Activated CD4-positive, alpha-beta T cell treated with anti-CD3 and anti-CD28 coated beads for 4 hours (primary cell): Measurements from ENCODE around the gene UBASH3A.

Experiments
- DNase-seq, 2 donors: peaks; one replicate each; pipeline ENCODE4 v3.0.0-alpha.2; 2020

UBASH3A gene

DNA sequence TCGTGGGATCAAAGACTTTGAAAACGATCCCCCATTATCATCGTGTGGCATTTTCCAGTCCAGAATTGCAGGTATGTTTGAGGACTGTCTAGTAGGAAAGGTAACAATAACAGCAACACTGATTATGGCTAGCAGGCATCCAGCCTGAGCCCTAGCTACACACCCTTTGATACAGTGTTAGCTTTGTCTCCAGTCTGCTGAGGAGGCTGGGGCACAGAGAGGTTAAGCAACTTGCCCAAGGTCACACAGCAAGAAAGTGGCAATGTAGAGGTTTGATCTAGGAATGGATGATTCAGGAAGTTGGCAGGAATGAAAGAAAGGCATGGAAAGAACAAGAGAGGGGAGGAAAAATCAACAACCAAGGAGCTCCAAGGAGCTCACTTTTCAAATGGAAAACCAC is 31.2 kb downstream of the UBASH3A start:
- DNase-seq, result no peak

DNA sequence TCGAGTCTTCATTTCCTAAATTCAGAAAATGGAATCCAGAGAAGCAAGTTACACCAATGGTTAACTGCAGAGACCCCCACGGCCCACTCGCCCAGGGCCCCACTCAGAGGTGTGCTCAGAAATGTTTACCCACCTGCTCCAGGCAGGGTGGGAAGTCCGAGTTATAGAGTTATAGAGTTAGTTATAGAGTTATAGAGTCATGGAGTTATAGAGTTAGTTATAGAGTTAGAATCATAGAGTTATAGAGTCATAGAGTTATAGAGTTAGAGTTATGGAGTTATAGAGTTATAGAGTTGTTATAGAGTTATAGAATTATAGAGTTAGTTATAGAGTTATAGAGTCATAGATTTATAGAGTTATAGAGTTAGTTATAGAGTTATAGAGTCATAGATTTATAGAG is 31.7 kb downstream of the UBASH3A start:
- DNase-seq, result no peak

DNA sequence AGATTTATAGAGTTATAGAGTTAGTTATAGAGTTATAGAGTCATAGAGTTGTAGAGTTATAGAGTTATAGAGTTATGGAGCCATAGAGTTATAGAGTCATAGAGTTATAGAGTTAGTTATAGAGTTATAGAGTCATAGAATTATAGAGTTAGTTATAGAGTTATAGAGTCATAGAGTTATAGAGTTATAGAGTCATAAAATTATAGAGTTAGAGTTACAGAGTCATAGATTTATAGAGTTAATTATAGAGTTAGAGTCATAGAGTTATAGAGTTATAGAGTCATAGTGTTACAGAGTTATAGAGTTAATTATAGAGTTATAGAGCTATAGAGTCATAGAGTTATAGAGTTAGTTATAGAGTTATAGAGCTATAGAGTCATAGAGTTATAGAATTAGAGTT is 32.1 kb downstream of the UBASH3A start:
- no peak for DNase-seq

DNA sequence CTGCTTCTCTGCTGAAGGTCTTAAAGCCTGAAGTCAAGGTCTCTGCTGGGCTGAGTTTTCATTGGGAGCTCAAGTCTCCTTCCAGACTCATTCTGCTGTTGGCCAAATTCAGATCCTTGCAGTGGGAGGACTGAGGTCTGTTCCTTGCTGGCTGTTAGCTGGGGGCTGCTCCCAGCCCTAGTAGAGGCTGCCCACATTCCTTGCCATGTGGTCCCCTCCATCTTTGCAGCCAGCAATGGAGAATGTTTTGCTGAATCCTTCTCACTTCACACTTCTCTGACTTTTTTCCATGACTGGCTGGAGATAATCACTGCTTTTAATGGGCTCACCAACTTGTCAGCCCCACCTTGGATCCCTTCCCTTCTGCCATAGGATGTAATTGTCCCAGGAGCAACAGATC is 33.2 kb downstream of the UBASH3A start:
- no peak for DNase-seq

DNA sequence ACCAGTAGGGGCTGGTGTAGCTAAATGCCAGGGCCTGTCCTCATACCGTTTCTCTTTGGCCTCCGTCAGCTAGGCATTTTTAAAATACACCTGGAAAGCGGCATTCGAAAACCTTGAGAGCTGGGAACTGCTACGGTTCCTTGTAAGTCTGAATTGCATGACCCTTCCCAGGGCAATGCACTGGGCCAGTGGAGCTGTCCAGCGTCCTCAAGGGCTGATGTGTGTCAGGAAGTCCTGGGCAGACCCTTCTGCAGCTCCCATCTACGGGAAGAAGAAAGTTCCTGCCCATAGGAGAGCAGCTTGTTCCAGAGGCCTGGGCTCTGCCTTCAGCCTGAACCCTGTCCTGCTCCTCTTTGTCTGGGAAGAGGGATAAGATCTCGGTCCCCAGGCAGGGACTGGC is 34.1 kb downstream of the UBASH3A start:
- DNase-seq, result no peak

DNA sequence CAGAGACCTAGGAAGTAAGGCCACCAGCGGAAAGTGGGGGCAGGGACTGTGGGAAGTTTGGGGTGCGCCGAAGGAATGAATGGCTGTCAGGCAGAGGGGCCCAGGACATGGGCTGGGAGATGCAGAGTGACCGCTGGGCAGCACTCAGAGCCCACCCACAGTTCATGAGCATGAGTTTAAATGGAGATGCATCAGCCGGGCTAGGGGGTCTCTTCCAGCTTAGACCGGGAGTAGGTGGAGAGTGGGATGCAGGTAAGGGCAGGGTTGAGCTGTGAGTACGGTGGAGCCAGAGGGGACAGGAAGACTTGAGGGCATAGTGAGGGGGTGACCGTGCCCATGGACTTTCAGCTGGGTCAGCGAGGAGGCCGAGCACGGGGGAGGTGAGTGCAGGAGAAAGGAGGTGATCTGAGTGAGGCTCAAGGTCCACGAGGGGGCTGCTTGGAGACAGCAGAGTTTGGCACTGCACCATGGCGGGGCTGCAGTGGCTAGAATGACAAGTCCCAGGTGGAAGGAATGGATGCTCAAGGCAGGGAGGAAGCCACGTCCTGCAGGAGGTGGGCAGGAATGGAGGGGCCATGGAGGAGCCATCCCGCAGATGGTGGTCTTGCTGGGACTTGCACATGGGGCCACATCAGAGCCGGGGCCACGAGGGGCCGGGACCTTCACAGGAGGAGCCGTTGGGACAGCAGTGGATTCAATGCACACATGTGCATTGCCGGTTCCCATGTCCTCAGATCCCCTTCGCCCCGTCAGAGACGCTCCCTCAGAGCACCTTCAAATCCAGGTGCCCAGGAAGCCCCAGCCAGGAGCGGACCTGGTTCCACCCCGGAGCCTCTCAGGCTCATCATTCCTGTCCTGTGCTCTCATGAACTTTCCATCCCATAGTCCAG is 34.9 kb downstream of the UBASH3A start:
- no peak for DNase-seq

DNA sequence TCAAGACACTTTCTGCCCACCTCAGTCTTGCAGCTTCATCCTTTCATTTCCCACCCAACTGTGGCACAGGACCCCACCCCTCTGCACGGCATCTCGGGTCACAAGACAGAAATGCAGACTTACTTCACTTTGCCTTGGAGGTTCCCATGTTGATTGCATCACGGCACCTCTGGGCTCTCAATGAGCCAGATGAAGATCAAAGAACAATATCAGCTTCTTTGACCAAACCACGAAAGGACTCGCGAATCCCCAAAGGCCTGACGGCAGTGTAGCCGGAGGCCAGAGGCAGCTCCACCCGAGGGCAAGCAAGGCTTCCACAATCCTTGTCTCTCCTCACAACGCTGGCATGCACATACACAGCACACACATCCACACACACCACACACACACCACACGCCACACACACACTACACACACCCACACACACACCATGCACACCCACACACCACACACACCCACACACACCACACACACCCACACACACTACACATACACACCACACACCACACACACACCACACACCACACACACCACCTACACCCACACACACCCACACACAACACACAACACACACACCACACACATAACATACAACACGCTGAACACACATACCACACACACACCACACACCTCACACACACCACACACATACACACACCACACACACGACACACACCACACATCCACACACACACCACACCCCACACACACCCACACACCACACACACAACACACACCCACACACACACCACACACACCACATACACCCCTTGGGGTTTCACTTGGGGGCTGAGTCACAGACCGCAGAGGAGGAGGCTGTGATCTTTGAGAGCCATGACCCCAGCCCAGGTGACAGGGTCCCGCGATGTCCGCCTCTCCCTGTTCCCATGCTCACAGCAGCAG is 35.8 kb downstream of the UBASH3A start:
- DNase-seq, result peak; percentile 50 to 60

DNA sequence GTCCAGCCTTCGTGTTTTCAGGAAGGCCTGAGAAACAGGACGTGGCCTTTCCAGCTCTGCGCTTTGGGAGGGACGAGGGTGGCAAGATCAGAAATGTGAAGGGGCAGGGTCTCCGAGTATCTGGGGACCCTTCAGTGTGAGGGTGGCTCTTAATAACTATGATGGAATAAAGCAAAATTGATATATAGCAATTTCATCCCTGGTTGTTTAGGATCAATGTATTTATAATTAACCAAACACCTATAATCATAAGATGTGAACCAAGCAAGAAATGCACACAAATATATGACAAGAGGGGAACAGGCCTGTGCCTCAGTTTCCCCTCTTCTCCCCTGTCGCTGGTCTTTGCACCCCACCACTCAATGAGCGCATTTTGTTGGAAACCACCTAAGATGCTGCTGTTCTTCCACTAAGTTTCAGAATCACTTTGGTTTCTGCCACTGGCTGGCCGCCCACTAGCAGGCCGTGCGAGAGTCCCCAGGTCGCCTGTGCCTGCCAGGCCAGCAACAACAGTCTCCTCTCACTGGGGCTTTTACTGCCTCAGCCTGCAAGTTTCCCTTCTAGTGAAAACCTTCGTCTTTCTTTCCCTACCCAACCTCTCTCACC is 36.6 kb downstream of the UBASH3A start:
- DNase-seq, result no peak

DNA sequence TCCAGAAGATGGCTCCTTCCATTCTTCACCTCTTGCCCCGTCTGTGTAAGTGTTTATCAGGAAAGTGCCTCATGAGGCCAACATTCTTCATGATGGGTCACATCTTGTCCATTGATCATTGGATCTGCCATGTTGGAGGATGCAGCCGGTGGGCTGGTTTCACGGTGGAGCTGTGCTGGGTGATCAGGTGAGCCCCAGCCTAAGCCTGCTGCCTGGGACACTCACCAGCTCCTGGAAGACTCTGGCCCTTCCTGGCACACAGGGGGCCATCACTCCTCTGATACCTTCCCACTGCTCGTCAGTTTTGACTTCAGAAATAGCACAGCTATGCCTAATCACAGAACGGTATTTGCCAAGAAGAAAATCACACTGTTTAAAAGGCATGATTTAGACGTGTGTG is 38.3 kb downstream of the UBASH3A start:
- no peak for DNase-seq

DNA sequence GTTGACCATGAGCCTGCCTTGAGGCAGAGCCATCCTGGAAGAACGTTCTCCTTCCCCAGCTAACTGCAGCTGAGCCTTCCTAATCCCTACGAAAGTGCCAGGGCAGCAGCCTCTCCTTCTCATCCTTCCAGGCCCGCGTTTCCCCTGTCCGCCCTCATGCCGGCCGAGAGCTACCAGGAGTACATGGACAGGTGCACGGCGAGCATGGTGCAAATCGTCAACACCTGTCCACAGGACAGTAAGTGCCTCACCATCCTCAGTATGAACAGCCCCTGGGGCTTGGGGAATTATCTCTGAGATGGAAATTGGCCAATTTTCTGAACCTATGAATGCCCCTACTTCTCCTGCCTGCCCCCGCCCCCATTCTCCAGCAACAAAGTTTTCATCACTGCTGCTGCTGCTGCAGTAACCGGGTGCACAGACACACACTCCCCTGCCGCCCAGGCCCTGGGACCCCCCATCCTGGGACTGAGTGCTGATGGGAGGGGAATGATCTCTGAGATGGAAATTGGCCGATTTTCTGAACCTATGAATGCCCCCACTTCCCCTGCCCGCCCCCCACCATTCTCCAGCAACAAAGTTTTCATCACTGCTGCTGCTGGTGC is 39.6 kb downstream of the UBASH3A start:
- no peak for DNase-seq

DNA sequence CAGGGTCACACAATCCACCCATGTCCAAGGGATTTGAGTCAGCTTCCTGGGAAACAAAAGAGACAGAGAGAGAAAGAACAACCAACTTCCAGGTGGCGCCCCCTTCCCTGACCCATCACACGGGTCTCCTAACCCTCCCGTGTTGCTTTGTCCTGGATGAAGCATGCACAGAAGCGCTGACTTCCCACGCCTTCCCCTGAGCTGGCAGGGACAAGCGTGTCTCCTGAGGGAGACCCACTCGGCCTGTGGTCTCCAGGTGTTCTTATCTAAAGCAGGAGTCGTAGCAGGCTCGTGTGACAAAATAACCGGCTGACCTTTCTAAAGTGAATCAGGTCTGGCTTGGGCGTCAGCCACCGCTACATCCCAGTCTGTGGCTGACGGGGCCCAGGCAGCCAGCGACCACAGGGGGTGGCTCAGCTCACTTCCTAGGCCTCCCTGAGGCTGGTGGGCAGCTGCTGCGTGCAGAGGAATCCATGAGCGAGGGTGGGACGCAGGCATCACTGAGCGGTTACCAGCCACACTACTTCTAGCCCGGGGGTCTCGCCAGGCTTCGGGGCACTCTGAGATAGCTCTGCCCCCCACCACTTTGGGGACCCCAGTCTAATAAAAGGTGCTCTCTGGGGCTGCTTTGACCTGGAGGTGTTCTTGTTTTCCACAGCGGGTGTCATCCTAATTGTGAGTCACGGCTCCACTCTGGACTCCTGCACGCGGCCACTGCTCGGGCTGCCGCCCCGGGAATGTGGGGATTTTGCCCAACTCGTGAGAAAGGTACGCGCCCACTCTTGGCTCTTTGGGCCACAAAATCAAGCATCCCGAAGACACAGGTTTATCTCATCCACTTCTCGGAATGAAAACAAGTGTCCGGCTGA is 40.4 kb downstream of the UBASH3A start:
- DNase-seq, result no peak

DNA sequence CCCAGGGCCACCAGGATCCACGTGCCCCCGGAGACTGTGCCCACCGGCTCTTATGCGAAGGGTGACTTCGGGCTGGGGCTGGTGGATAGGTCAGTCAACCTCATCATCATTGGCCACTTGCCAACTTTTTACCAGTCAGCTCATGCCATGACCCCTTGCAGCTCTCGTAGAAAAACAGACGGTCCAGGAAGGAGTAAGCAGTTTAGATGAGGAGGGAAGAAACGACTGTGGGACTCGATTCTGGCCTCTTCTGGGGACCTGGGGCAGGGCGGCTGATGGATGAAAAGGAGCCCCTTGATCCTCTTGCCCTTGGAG is 41.0 kb downstream of the UBASH3A start:
- DNase-seq, result no peak

DNA sequence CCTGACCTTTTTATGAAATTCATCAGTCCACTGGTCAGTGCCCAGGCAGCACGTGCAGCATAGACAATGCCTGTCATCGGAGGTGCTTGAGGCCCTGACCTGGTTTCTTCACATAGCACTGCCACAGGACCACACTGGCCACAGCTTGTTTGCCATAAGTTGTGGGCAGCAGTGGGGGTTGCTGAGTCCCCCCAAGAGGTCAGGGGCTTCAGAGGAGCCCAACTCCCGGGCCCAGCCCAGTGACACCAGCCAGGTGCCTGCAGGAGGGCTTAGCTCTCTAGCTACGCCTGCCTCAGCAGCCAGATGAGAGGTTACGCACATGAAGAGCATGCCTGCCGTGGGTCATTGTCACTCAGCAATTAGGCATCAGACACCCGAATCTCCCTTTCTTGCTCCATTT is 41.6 kb downstream of the UBASH3A start:
- no peak for DNase-seq

DNA sequence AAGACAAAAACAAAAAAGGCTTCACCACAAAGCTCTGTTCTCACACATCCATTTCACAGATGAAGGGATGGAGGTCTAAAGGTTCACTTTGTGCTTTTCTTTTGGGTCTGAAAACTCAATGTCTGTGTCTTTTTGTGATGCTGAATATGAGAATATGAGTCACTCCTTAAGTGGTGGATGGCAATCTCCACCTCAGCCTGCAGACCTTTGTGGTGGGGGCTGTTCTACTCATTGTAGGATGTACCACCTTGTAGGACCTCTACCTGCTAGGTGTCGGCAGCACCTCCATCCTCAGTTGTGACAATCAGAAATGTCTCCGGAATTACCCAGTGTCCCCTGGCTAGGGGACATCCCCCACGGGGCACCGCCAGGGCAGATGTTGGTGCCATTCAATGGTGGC is 42.8 kb downstream of the UBASH3A start:
- no peak for DNase-seq

DNA sequence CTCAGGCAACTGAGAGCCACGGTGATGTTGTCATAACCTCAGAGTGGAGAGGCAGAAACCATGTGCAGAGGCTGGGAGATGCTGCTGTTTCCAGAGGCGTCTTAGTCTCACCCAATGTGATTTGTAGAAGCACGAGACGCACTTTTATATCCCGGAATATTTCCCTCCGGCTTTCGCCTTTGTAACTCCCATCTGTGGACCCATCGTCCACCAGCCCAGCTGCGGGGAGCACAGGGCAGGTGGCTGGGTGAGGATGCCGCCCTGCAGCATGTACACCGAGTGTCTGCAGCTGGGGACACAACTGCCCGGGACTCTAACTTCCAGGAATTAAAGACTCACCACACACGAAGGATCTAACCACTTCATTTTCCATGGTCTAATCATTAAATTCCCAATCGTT is 43.5 kb downstream of the UBASH3A start:
- DNase-seq, result no peak

DNA sequence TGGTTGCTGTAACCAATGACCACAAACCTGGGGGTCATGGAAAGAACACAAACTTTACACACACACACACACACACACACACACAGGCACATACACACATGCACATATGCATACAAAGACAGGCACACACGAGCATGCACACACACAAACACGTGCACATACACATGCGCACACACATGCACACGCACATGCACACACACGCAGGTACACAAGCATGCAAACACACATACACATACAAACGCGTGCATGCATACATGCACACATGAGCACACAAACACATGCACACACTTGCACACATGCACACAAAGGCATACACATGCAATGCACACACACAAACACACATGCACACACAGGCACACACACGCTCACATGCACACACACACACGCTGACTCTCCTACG is 44.0 kb downstream of the UBASH3A start:
- DNase-seq, result no peak

DNA sequence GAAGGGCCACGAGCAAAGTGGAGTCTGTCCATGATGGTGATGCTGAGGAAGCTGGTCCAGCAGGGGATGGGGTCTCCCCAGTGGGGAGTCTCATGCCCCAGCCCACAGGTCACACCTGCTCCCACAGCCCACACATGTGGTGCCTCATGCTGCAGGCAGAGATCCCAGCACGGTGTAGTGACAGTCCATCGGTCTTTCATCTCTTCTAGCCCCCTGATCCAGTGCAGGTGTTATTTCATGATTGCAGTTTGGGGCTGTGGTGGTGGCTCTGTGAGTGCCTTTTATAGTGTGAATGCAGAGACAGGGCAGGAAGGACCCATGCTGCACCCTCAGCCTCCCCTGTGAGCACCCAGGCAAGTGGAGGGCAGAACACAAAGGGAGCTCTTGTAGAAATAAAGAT is 45.0 kb downstream of the UBASH3A start:
- DNase-seq, result no peak

DNA sequence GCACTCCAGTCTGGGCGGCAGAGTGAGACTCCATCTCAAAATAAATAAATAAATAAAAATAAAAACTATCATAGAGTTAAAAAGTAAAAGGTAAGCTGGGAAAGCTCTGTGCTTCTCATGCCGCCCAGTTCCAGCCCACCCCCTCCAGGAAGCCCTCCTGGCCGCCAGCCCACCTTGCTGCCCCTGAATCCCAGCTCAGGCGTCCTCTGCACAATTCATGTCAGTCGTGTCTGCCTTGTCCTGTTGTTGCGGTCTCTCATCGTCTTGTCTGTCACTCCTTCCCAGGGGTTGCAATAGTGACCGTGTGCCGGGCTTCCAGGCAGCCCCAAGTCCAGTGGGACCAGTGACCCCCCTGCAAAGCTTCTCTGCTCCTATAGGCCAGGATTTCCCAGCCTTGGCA is 48.2 kb downstream of the UBASH3A start:
- DNase-seq, result no peak

DNA sequence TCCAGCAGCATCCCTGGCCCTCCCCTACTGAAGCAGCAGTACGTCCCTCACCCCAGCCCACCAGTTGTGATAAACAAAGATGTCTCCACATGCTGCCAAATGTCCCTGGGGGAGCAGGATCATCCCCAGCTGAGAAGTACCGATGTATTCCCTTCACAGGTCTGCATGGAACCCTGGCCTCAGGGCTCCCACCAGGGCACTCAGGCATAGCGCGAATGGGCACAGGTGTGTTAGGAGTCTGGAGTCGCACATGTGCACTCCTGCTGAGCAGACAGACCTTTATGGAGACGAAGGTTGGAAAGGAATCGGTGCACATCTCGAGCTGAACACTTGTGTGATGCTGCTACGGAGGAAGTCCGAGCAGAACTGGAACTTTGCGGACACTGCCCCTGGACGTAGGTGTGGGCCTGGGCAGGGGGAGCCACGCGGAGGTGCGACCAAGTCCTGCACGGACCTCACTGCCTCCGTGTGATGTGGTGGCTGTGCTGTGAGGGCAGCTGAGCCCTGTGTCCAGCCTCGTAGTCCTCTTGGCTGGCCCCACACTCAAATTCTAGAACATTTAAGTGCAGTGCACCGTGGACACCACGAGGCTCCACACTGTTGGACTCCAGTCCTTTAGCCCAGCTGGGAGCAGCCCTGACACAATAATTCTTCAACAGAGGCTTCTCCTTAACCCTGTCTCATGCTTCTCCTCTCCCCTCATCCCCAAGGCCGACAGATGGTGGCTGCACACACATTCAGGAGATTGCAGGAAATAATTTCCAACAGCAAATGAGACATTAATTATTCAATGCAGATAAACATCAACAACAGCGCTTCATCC is 48.9 kb downstream of the UBASH3A start:
- DNase-seq, result no peak

DNA sequence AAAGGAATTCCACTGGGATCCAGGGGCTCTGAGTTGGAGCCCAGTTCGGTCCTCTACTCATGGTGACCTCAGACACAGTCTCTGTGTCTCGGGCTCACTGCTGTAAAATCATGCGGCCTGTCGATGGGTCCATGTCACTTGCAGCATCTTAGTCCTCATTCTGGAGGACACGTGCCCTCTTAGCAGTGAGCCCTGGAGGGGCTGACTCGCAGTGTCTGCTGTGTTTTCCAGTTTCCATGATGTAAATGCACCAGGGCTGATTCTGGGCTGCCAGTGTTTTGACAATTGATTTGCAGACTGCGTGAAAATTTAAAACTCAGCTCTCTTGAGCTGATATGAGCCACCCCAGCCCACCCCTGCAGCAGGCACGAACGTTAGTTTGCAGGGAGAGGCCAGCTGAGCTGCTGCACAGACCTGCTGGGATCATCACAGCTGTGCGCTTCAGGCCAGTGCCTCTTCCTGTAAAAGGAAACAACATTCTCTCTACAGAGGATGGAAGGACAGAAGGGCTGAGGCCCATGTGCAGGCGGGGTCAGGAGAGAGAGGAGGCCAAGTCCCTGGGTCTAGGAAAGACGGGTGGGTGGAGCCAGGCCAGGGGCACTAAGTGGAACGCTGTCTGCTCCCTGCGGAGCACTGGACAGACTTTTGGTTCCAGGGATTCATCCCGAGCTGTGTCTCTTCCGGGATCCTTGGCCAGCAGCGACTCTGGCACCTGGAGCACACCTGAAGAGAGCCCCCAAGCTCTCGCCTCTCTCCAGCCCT is 49.7 kb downstream of the UBASH3A start:
- DNase-seq, result no peak
